ENCODE results near the gene KDELR1. TPM values are rescaled to one million over a fixed set of nuclear protein-coding genes. Genes with fewer than 3 reads are reported as not detected.

Gene KDELR1
- total RNA-seq, 2 experiments from 2014 or later: 69.6 to 81.6 TPM

DNA sequence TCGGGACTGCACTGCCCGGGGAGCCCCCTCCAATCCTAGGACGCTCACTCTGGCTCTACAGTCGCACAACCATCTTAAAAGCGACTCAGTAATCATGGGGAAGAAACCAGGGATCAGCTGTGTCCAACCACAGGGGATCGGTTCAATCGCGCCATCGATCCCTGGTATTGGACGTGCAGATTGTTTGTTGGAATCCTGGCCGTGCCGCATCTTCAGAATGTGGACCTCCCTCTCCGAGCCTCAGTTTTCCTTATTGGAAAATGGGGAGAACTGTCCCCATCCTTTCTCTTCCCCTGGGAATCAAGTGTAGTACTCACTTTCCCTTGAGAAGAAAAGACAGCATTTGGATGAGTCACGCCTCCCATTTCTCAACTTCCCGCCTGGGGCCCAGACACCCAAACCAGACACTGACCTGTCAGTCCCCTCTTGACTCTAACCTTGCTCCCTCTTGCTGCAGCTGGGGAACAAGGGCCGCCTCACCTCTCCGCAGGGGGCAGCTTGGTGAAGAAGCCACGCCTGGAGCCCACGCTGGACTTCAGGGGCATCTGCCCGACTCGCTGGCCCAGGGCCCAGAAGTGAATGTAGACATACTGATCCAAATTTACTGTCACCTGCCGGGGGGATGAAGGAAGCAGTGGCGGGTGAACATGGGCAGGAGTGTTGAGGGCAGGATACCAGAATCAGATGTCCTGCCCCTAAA is 48.4 kb downstream of the KDELR1 start:
- no peak for DNase-seq
- H3K36me3 Mint-ChIP-seq (ENCODE audit: low read depth): peaks cover 3% of the 10 kb centered on the region
- no peaks in the 10 kb centered on the region for H3K9me3 Mint-ChIP-seq
- no peak overlapping the region for H3K27ac Mint-ChIP-seq
- no peak overlapping the region for H3K4me3 Mint-ChIP-seq
- H3K4me1 Mint-ChIP-seq: no peaks in the 10 kb centered on the region
- POLR2A ChIA-PET: no interaction called here
- H3K27me3 Mint-ChIP-seq: no peaks in the 10 kb centered on the region
- CTCF ChIA-PET: interaction anchor here (1.1 kb wide), 1 partner anchor 9 kb away, joined by 3 read pairs; no protein-coding TSS in a partner anchor

DNA sequence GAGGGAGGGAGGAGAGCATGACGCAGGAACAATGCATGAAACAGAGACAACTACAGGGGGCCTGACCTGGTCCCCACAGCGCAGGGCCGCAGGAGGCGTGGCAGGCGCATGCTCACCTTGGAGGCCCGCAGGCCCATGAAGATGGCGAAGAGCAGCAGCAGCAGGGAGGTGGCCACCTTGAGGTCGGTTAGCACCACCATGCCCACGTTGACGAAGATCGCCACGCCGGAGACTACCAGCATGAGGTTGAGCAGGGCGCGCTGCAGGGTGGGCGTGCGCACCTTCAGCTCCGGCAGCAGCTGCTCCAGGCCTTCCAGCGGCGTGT is 49.0 kb downstream of the KDELR1 start:
- ChIA-PET CTCF (no interaction called here), POLR2A (no interaction called here)
- H3K9me3 Mint-ChIP-seq: no peaks in the 10 kb centered on the region
- no peak for DNase-seq
- H3K27ac Mint-ChIP-seq: no peak overlapping the region
- H3K4me3 Mint-ChIP-seq: no peak overlapping the region
- H3K27me3 Mint-ChIP-seq: no peaks in the 10 kb centered on the region
- H3K4me1 Mint-ChIP-seq: no peaks in the 10 kb centered on the region
- peaks cover 3% of the 10 kb centered on the region for H3K36me3 Mint-ChIP-seq (ENCODE audit: low read depth)

DNA sequence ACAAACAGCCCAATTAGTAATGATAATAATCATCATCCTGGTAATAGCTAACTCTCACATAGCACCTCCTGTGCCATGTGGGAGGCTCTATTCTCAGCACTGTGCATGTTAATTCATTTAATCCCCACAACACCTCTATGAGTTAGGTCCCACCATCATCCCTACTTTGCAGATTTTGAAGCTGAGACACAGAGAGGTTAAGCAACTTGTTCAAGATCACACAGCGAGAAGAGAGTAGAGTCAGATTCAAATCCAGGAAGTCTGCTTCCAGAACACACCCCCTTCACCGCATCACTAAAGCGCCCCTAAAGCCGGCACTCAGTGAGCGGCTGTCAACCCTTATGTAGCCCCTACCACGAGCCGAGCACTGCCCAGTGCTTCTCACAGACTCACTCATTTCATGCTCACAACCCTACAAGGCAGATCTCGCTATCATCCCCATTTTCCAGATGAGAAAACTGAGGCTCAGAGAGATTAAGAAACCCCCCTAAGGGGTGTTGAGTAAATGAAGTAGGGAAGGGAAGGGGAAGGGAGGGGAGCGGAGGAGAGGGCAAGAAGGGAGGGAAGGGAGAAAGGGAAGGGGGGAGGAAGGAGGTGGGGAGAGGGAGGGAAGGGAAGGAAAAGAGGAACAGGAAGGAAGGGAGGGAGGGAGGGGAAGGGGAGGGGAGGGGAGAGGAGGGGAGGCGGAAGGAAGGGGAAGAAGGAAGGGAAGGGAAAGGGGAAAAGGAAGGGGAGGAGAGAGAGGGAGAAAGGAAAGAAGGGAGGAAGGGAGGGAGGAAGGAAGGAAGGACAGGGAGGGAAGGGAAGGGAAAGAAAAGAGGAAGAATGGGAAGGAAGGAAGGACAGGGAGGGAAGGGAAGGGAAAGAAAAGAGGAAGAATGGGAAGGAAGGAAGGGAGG is 49.6 kb downstream of the KDELR1 start:
- no peak for DNase-seq
- H3K27me3 Mint-ChIP-seq: no peaks in the 10 kb centered on the region
- POLR2A ChIA-PET: no interaction called here
- no peaks in the 10 kb centered on the region for H3K4me1 Mint-ChIP-seq
- H3K9me3 Mint-ChIP-seq: no peaks in the 10 kb centered on the region
- no peak overlapping the region for H3K27ac Mint-ChIP-seq
- H3K36me3 Mint-ChIP-seq (ENCODE audit: low read depth): no peaks in the 10 kb centered on the region
- CTCF ChIA-PET: interaction anchor here (0.8 to 2.0 kb wide), 4 partner anchors 9 to 27 kb away, joined by 3 to 6 read pairs (median 4); partner anchors contain the start of genes SYNGR4 and TMEM143
- H3K4me3 Mint-ChIP-seq: no peak overlapping the region

DNA sequence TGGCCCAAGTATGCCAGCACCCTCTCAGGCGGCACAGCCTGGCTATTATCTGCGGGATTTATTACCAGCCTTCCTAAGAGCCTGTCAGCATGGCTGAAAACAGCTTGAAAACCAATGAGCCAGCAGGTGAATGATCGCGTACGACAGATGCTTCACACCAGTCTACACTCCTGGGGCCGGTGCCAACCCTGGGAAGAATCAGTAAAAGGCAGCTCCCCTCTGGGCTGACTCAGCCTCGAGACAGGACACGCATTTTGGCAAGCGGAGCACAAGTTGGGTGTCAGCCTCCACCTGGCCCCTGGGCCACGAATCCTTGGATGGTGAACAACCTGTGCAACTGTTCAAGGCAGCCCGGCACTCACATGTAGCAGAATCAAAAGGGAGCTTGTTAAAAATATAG is 50.4 kb downstream of the KDELR1 start:
- CTCF ChIA-PET: interaction anchor here (0.8 to 2.0 kb wide), 5 partner anchors 9 to 50 kb away, joined by 3 to 6 read pairs (median 3); partner anchors contain the start of genes KDELR1, SYNGR4 and TMEM143
- H3K27ac Mint-ChIP-seq: no peak overlapping the region

GRCh38 chr19:48338802-48339503 is 52.4 kb downstream of the KDELR1 start:
- no peaks in the 10 kb centered on the region for H3K27me3 Mint-ChIP-seq
- no peak overlapping the region for H3K4me3 Mint-ChIP-seq
- DNase-seq: no peak
- peaks cover 4% of the 10 kb centered on the region for H3K36me3 Mint-ChIP-seq (ENCODE audit: low read depth)
- H3K27ac Mint-ChIP-seq: no peak overlapping the region
- POLR2A ChIA-PET: no interaction called here
- CTCF ChIA-PET: interaction anchor here (0.5 to 0.6 kb wide), 2 partner anchors 36 to 116 kb away, joined by 3 to 4 read pairs; no protein-coding TSS in a partner anchor
- no peaks in the 10 kb centered on the region for H3K9me3 Mint-ChIP-seq
- peaks cover 10% of the 10 kb centered on the region for H3K4me1 Mint-ChIP-seq

More for the DNA sequence above, 50.4 kb downstream of the KDELR1 start:
- Mint-ChIP-seq H3K36me3 (ENCODE audit: low read depth) (no peaks in the 10 kb centered on the region), H3K4me1 (no peaks in the 10 kb centered on the region), H3K4me3 (no peak overlapping the region), H3K27me3 (no peaks in the 10 kb centered on the region), H3K9me3 (no peaks in the 10 kb centered on the region)
- POLR2A ChIA-PET: no interaction called here
- no peak for DNase-seq

GRCh38 chr19:48338253-48338755 is 53.0 kb downstream of the KDELR1 start:
- peaks cover 10% of the 10 kb centered on the region for H3K4me1 Mint-ChIP-seq
- no peak for DNase-seq
- peaks cover 4% of the 10 kb centered on the region for H3K36me3 Mint-ChIP-seq (ENCODE audit: low read depth)
- CTCF ChIA-PET: interaction anchor here (0.6 to 0.9 kb wide), 2 partner anchors 30 to 37 kb away, joined by 3 read pairs; no protein-coding TSS in a partner anchor
- no peaks in the 10 kb centered on the region for H3K9me3 Mint-ChIP-seq
- no peak overlapping the region for H3K27ac Mint-ChIP-seq
- H3K4me3 Mint-ChIP-seq: no peak overlapping the region
- POLR2A ChIA-PET: no interaction called here
- H3K27me3 Mint-ChIP-seq: no peaks in the 10 kb centered on the region

DNA sequence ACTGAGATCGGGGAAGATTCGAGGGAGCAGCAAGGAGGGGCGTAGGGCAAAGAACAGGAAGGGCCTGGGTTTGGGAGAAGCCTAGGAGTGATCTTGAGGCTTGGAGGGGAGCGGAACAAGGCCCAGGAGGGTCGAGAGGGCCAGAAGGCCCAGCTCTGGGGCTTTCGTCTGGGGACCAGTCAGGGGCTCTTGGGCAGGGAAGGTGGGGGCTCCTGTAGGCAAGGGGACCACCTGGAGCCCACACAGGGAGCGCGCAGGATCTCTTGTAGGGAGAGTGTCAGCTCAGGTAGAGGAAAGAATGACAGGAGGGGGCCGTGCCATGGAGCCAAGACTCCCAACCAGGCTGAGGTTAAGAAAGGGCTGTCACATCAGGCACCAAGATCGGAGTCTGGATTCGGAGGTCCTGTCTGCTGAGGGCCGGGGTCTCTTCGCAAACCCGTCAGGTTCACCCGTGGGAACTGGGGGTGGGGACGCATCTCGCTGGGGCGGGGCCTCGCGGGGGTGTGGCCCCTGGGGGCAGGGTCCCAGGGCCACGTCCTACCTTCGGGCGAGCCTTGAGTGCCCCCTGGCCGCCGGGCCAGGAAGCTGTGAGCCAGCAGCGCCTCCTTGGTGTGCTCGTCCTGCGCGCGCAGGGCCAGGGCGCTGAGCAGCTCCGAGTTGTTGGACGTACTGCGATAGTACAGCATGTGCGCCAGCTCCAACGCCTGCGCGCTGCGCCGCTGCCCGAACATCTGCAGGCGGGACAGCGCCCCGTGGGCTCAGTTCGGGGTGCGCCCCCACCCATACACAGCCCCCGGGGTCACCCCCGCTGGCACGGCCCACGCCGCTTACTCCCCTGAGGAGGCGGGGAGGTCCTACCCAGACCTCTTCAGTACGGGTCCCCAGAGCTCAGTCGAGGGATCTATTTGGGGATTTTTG is 57.6 kb downstream of the KDELR1 start:
- ChIA-PET CTCF (interaction anchor here (0.7 to 4.6 kb wide), 24 partner anchors 10 to 1029 kb away, joined by 3 to 83 read pairs (median 4); partner anchors contain the start of genes EMP3, KDELR1, RPL18 and SPHK2), POLR2A (interaction anchor here (0.6 to 2.4 kb wide), 3 partner anchors 12 to 67 kb away, joined by 4 to 21 read pairs (median 9); partner anchors contain the start of genes SYNGR4 and TMEM143)
- H3K4me3 Mint-ChIP-seq: peak overlapping the region; percentile 81
- DNase-seq: peak; percentile 96
- peaks cover 46% of the 10 kb centered on the region for H3K4me1 Mint-ChIP-seq
- H3K9me3 Mint-ChIP-seq: no peaks in the 10 kb centered on the region
- peaks cover 44% of the 10 kb centered on the region for H3K36me3 Mint-ChIP-seq (ENCODE audit: low read depth)
- H3K27ac Mint-ChIP-seq: peak overlapping the region; percentile 90
- H3K27me3 Mint-ChIP-seq: no peaks in the 10 kb centered on the region

- H3K36me3 Mint-ChIP-seq (ENCODE audit: low read depth): peaks cover 51% of the 10 kb centered on the region
- POLR2A ChIA-PET: interaction anchor here (1.2 to 2.4 kb wide), 2 partner anchors 9 to 11 kb away, joined by 7 to 21 read pairs; a partner anchor contains a TSS
- peak overlapping the region; percentile 81 for H3K4me3 Mint-ChIP-seq
- no peaks in the 10 kb centered on the region for H3K27me3 Mint-ChIP-seq
- H3K9me3 Mint-ChIP-seq: no peaks in the 10 kb centered on the region
- peak; percentile 99 for DNase-seq
- CTCF ChIA-PET: interaction anchor here (0.5 to 4.6 kb wide), 17 partner anchors 9 to 1028 kb away, joined by 3 to 83 read pairs (median 9); partner anchors contain the start of genes EMP3, RPL18, SPHK2 and SYNGR4
- peaks cover 51% of the 10 kb centered on the region for H3K4me1 Mint-ChIP-seq
- H3K27ac Mint-ChIP-seq: peak overlapping the region; percentile 90
Observed at GRCh38 chr19:48332662-48333466, 58.5 kb downstream of the KDELR1 start.

Other genes with a start within 250 kb of the KDELR1 start
- gene LIG1, start 221.2 kb downstream of the KDELR1 start, total RNA-seq: 100 to 1,000 TPM; 200 to 206 TPM
- gene ZSWIM9, start 220.9 kb downstream of the KDELR1 start, total RNA-seq: 1 to 10 TPM; 6.9 to 9.3 TPM
- 100 to 1,000 TPM; 174 to 189 TPM for gene CARD8, start 135.6 kb downstream of the KDELR1 start, total RNA-seq
- gene ZNF114, start 121.5 kb downstream of the KDELR1 start, total RNA-seq: not detected
- gene EMP3, start 66.0 kb downstream of the KDELR1 start, total RNA-seq: 100 to 1,000 TPM; 444 to 544 TPM
- gene TMEM143, start 27.6 kb downstream of the KDELR1 start, total RNA-seq: 10 to 100 TPM; 19.0 to 21.7 TPM
- not detected for gene SYNGR4, start 27.2 kb downstream of the KDELR1 start, total RNA-seq
- gene GRIN2D, start 2.1 kb upstream of the KDELR1 start, total RNA-seq: under 1 TPM; 0.04 to 0.20 TPM
- gene GRWD1, start 54.4 kb upstream of the KDELR1 start, total RNA-seq: 10 to 100 TPM; 31.0 to 35.2 TPM
- gene KCNJ14, start 64.0 kb upstream of the KDELR1 start, total RNA-seq: 1 to 10 TPM in 1 of 2 experiments, under 1 TPM in 1; 0.87 to 1.0 TPM
- 10 to 100 TPM; 43.2 to 50.7 TPM for gene CYTH2, start 77.8 kb upstream of the KDELR1 start, total RNA-seq
- gene LMTK3, start 120.3 kb upstream of the KDELR1 start, total RNA-seq: 1 to 10 TPM; 3.7 to 5.1 TPM
- under 1 TPM; 0.21 to 0.30 TPM for gene SULT2B1, start 160.6 kb upstream of the KDELR1 start, total RNA-seq
- not detected for gene SPACA4, start 215.2 kb upstream of the KDELR1 start, total RNA-seq
- gene FAM83E, start 223.5 kb upstream of the KDELR1 start, total RNA-seq: 1 to 10 TPM; 2.5 TPM
- gene RPL18, start 227.6 kb upstream of the KDELR1 start, total RNA-seq: 1,000 to 10,000 TPM; 1,477 to 1,601 TPM
- 10 to 100 TPM; 28.2 to 33.6 TPM for gene SPHK2, start 228.0 kb upstream of the KDELR1 start, total RNA-seq
- 10 to 100 TPM; 24.1 to 25.8 TPM for gene DBP, start 245.8 kb upstream of the KDELR1 start, total RNA-seq